NCI-H748 (cell line): ENCODE data around the gene SDSL.
A peak's percentile ranks its signal among the peaks of the same experiment; 100 is the strongest.

Source experiments
- DNase-seq: peaks from one replicate; lab custom pipeline; 2025; ENCODE audit not compliant: unreplicated experiment; lab: John Stamatoyannopoulos, UW

The SDSL gene

DNA sequence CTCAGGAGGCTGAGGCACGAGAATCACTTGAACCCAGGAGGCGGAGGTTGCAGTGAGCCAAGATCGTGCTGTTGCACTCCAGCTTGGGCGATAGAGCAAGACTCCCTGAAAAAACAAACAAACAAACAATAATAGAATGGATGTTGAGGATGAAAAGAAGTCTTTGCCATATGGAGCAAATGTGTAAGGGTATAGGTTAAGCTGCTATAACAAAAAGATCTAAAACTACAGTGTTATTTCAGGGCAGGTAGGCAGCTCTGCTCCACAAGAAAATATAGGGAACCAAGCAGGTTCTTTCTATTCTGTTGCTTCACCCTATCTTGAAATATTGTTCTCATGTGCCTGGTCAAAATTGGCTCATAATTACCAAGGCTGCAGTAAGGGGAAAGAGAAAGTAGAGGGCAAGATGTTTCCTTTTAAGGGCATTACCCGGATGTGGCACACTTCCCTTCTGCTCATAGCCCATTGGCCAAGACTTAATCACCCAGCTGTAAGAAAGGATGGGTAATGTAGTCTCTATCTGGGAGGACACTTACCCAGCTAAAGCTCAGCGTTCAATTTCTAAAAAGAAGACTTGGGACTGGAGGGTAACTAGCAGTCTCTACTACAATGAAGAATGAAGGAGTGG lies 23.5 kb downstream of the SDSL start:
- no peak for DNase-seq

GRCh38 chr12:113448873-113449272 lies 26.7 kb downstream of the SDSL start:
- DNase-seq: peak; percentile 20

DNA sequence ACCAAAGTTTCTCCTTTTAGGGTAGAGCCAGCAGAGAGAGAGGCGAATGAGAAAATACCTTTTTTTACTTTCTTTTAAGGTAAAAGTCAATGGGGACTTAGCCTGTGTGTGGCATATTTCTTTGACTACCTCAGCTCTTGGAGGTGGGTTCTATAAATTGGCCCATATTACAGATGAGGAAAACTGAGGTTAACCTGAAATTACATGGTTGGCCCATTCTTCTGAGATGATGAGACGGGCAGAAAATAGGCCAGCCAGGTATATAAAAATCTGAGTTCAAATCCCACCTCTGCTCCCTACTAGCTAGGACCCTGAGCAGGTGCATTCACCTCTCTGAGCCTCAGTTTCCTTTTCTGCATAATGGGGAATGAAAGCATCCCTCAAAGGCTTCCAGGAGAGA lies 27.1 kb downstream of the SDSL start:
- no peak for DNase-seq

GRCh38 chr12:113449839-113450238 lies 27.7 kb downstream of the SDSL start:
- DNase-seq: no peak

- no peak for DNase-seq
These were observed 30.3 kb downstream of the SDSL start for GRCh38 chr12:113452458-113452857.

DNA sequence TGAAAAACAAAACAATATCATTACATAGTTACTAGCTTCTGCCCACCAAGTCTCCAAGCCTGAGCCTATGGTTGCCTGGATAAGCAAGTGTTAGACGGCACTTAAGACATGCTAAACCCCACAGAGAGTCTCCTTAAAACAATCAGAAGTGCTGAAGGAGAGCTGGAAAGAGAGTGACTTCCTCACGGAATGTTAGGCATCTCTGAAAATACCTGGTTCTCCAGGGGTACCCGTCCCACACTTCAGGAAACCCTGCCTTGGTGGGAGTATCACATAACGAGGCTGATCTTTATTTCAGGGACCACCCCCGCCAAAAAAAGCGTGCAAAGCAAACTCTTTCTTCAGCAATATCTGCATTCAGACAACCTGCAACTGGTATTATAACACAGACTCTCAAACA lies 31.1 kb downstream of the SDSL start:
- DNase-seq: no peak

DNA sequence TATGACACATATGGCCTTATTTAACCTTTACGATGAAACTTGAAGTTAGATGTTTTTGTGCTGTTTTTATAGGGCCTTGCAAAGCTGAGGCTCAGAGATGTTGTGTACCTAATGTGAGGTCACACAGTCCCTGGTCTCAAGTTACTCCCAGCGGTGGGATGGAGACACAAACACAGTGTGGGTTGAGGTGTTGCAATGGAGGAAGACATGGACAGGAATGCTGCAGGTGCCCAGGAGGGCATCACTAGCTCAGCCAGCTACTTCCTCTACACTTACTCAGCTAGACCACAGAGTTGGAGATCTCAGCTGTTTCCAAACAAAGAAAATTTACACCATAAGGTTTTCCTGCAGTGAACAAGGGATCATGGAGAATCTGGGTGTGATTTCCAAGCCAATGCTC lies 34.0 kb downstream of the SDSL start:
- no peak for DNase-seq

DNA sequence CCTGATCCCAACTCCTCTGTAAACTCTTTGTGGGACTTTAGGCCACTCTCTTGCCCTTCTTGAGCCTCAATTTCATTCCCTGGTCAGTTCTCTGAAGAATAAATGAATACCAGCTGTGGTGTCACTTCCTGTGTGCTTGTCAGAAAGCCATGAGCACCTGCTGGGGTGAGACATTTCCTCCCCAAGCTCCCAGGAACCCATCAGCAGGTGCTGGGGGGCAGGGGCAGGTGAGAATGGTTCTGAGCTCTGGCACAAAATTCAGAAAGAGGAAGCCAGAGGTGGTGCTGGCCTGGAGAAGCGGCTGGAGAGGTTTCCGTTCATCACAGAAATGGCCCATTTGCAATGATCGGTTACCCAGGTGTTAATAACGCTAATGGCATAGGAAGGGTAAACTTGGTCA lies 34.6 kb downstream of the SDSL start:
- DNase-seq: no peak

GRCh38 chr12:113457185-113457584 lies 35.0 kb downstream of the SDSL start:
- DNase-seq: no peak

GRCh38 chr12:113457710-113458109 lies 35.5 kb downstream of the SDSL start:
- DNase-seq: no peak

DNA sequence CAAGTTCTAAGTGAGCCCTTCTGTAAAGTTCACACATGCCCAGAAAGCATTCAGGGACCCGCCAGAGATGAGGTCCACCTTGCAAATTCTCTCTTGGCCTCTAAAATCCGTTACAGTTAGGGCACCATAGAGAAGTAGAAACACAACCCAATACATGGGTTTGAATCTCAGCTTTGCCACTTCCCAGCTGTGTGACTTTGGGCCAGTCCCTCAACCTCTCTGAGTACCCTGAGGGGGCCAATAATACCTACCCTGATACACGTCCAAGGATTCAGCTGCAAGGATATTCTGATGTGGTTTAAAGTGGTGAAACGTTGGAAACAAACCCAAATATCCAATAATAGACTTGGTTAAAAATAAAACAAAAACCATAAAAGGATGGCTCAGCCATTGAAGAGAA lies 37.8 kb downstream of the SDSL start:
- DNase-seq: no peak

DNA sequence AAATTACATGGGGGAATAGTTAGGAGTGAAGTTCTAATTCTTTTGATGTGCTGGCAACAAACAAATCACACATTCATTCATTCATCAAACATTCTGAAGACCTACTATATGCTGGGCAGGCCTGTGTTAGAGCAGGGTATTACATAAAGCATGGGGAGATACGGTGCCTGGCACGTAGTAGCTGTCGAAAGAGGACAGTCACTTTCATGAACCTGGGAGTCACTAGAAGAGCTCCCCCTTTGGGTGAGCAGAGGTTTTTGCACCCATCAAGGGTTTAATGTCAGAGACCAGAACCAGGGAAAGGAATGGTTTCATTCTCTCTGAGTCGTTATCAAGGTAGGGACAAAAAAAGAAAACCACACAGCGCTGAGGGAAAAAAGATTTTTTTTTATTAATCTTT lies 39.5 kb downstream of the SDSL start:
- peak; percentile 48 for DNase-seq

DNA sequence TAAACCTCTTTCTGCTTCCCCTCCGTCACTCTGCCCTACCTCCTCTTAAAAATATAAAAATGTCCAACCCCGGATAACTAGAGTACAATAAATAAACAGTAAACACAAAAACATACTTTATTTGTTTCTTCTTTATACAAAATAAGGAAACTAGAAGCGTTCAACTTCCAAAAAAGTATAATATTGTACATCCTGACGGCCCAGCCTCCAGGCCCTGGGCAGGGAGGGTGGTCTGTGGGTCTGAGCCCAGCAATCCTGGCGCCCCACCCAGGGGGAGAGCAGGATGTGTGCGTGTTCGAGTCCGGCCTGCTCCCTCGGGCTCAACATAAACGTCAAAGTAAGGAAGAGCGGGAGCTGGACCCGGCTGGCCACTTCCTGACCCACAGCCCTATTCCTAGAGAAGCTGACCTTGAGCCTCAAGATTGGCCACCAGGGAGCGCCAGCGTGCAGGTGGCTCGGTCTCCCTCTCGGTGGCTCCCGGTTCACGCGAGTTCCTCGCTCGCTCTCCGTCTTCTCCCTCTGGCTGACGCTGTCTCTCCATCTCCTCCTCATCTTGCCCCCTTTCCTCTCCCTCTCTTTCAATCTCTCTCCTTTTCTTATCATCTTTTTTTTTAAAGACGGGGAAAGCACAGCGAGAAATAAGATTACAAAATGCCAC lies 40.1 kb downstream of the SDSL start:
- DNase-seq: peak; percentile 85

DNA sequence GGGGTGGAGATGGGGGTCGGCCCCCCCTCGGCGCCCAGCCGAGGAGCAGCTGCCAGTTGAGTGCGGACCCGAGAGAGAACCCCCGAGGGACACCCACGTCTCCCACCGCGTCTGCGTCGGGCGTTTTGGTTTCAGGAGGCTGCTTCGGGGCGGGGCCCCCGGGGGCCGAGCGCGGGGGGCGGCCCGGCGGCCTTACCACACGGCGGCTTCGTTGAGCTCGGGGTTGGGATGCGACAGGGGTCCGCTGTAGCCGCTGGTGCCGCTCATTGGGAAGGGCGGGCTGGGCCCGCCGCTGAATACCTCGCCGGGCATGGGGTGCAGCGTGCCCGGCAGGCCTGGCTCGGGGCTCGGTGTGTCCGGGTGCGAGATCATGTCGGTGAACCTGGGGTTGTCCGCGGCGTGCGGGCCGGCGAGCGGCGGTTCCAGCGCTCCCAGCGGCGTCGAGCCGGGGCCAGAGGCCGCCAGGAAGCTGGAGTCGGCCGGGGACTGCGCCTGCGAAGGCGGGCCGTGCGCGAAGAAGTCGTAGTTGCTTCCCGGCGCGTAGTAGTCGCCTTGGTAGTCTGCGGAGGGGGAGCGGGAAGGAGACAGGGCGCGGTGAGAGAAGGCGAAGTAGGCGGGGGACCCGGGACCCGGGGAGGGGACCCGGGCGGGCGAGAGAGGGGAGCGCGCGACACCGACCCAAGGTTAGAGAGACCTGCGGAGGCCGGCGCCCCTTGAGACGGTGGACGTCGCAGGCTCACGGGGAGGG lies 41.0 kb downstream of the SDSL start:
- peak; percentile 51 for DNase-seq

- DNase-seq: peak; percentile 51
These were observed 41.7 kb downstream of the SDSL start for GRCh38 chr12:113463746-113464451.

DNA sequence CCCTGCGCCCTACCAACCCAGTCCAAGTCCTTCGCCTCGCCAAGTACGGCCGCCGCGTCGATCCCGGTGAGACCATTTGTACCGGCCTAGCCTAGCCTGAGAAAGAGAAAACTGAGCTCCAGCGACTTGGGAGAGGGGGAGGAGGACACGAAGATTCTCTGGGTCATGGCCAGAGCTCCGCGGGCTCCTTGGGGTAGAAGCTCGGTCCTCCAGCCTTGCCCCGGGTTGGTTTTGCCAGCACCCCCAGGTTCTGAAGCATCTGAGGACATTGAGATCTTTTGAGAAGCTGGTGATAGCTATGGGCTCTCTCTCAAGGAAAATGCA lies 42.2 kb downstream of the SDSL start:
- DNase-seq: peak; percentile 51

DNA sequence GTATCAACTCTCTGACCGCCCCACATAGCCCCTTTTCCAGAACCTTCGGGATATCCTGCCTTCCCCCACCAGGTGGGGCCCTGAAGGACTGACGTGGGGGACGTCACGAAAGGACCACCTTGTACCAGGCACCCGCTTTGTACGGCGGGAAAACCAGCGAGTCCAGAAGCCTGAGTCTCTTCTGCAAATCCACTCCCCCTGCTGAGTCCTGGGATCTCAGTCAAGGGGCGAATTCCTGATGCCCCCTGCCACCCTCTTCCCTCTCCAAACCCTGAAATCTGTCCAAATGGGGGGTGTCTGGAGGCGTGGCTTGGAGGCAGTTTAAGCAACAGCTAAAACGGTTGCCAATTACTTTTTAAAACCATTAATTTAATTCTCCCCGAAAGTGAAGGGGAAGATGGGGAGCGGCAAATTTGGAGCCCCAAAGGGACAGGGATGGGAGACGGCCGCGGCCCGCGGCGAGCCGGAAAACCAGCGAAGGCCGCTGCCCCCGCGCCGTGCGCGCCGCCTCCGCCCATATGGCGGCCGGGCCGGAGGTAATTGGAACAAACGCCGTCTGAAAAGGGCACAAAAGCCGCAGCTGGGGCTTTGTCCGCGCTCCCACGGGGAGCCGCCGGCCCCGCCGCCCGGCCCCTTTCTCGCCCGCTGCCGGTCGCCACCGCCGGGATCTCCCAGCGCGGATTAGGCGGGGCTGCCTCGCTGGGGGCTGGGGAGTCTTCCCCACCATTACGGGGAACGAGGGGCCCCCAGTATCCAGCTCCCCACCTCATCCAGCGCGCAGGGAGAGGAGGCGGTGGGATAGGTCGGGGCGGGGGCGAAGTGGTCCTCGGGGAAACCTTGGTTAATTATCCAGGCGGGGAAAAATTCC lies 42.9 kb downstream of the SDSL start:
- DNase-seq: peak; percentile 69

GRCh38 chr12:113465808-113466453 lies 43.8 kb downstream of the SDSL start:
- DNase-seq: no peak

DNA sequence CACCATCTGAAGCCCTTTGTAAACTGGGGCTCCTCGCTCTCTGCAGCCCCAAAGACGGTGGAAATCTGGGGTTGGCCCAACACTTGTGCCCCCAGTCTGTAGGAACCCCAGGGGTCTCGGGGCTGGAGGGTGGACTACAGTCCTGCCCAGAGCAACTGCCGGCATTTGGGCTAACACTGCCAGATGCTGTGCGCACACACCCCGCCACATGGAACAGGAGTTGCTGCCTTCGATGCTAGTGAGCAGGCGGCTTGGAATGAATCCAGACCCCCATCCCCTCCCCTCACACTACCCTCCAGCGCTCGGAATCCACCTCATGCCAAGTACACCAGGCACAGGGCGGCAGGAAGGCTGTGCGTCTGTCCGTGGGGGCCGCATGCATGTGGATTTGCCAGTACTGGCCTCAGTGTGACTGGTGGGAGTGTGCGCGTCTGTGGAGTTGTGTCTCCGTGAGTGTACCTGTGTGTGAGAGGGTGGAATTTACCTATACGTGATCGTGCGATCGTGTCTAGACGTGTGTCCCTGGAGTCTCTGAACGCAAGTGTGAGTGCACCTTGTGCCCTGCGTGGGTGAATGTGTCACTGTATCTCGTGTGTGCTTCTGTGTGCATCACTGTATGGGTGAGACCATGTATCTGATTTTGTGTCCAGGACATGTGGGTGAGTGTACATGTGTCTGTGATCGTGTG lies 44.4 kb downstream of the SDSL start:
- no peak for DNase-seq

- DNase-seq: no peak
These were observed 44.9 kb downstream of the SDSL start for GRCh38 chr12:113467142-113467501.
